Lower lobe of right lung (tissue), 2 donors: ENCODE results near the gene KATNIP. TPM values are rescaled to one million over a fixed set of nuclear protein-coding genes. Genes with fewer than 3 reads are reported as not detected.

Experiments
- ATAC-seq, 2 donors: fragments of 200-7000 bp; cut with Tn5 transposase; one replicate each; pipeline ENCODE4 v1.9.1; 2020 to 2022; ENCODE audit warnings: mild to moderate bottlenecking in 2 of 2, moderate library complexity in 2 of 2
- DNase-seq: peaks from one replicate; pipeline ENCODE4 v3.0.0-alpha.2; 2020
- H3K27ac ChIP-seq: fragments of 200-600 bp; one replicate; pipeline ENCODE4 v1.8.0; 2022
- H3K27me3 ChIP-seq: fragments of 200-600 bp; one replicate; pipeline ENCODE4 v1.8.0; 2022; ENCODE audit warnings: low read depth
- H3K36me3 ChIP-seq: fragments of 200-600 bp; one replicate; pipeline ENCODE4 v1.8.0; 2022; ENCODE audit warnings: mild to moderate bottlenecking
- H3K4me1 ChIP-seq: fragments of 200-600 bp; one replicate; pipeline ENCODE4 v1.8.0; 2022
- H3K4me3 ChIP-seq: fragments of 200-600 bp; one replicate; pipeline ENCODE4 v1.8.0; 2022; ENCODE audit warnings: mild to moderate bottlenecking
- H3K9me3 ChIP-seq: fragments of 200-600 bp; one replicate; pipeline ENCODE4 v1.8.0; 2022
- CTCF ChIP-seq: fragments of 200-600 bp; IDR thresholded peaks from one replicate; pipeline ENCODE4 v1.8.0; 2022; ENCODE audit warnings: antibody characterized with exemption, mild to moderate bottlenecking
- intact Hi-C: fragments of 100-400 bp; cut with DNase I; formaldehyde crosslinking; loops from one replicate; pipeline ENCODE4 v1.11.0; 2022
- total RNA-seq: library from RNA; stranded (reverse); fragmentation: NEBNext Ultra II Directional; extraction: Animal tissue kit (Norgen Biotek cat#: 25700); gene quantifications from one replicate; pipeline ENCODE4 v1.2.1, GENCODE V29; 2021
- donor health status: DM: no; HTN: yes; CAD: no; lungs with severe emphysema.

The KATNIP gene
- total RNA-seq, 1 donor from 2014 or later = 32.9 TPM

DNA sequence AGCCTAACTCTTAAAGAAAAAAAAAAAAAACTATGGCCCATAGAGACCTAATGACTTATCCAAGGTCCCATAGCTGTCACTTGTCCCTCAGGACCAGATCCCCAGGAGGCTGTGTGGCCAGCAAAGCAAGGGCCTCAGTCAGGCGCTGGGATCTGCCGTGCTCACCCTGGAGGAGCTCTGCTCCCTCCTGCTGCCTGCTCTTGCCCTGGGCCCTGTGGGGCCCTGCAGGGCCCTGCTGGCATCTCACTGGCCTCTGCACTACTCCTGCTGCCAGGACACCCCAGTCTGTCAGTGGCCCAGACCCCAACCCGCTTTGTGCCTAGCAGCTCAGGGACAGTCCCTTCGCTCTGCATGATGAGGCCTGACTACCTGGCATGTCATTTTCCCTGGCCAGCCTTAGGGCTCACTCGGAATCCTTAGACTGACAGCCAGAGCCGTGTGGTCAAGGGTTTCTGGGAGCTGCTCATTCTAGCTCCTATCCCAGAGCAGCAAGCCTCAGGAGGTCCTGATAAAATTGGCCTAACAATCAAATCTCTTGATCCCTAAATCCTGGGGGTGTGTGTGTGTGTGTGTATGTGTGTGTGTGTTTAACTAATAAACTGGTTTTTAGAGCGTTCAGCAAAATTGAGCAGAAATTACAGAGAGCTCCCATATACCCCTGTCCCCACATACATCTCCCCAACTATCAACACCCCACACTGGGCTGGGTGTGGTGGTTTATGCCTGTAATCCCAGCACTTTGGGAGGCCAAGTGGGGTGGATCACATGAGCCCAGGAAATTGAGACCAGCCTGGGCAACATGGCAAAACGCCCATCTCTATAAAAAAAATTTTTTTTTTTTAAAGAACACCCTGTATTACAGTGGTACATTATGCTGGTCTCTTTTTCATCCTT, 21.7 kb downstream of the KATNIP start:
- Histone ChIP-seq H3K4me1 (no peaks in the 10 kb centered on the region), H3K9me3 (no peaks in the 10 kb centered on the region), H3K36me3 (peaks cover 14% of the 10 kb centered on the region), H3K27ac (no peak overlapping the region), H3K27me3 (no peaks in the 10 kb centered on the region), H3K4me3 (no peak overlapping the region)
- intact Hi-C loops = no loop called here
- DNase-seq = no peak
- no peak for TF ChIP-seq CTCF
- ATAC-seq = no peak

DNA sequence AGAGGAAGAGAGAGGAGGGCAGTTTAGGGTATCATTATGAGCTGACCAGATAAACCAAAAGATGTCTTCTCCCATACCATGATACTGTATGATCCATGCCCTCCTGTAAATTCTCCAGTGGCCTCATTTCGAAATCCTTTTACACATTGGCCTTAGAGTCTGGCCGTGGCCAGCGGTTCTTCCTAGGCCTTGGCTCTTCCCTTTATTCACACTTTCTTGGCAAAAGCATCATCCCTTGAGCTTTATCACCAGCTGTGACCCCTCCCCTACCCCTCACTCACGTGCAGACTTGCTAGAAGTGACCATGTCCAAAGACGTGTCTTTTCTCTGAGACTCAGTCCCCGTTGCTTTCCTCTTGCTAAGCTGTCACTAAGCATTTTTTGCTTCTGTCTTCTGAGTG, 22.8 kb downstream of the KATNIP start:
- H3K9me3 ChIP-seq = no peaks in the 10 kb centered on the region
- ATAC-seq = no peak
- intact Hi-C loops = no loop called here
- no peaks in the 10 kb centered on the region for H3K27me3 ChIP-seq
- peaks cover 14% of the 10 kb centered on the region for H3K36me3 ChIP-seq
- DNase-seq = no peak
- H3K27ac ChIP-seq = no peak overlapping the region
- H3K4me1 ChIP-seq = no peaks in the 10 kb centered on the region
- no peak for TF ChIP-seq CTCF
- no peak overlapping the region for H3K4me3 ChIP-seq

GRCh38 chr16:27576729-27577128, 26.8 kb downstream of the KATNIP start:
- ATAC-seq (no peak), DNase-seq (no peak)
- H3K9me3 ChIP-seq = no peaks in the 10 kb centered on the region
- no peaks in the 10 kb centered on the region for H3K27me3 ChIP-seq
- peaks cover 14% of the 10 kb centered on the region for H3K36me3 ChIP-seq
- TF ChIP-seq CTCF = no peak
- no peak overlapping the region for H3K27ac ChIP-seq
- intact Hi-C loops = no loop called here
- no peaks in the 10 kb centered on the region for H3K4me1 ChIP-seq
- H3K4me3 ChIP-seq = no peak overlapping the region

- ATAC-seq = peak in 1 of 2 donors; percentile 34
- peaks cover 14% of the 10 kb centered on the region for H3K36me3 ChIP-seq
- no peak for DNase-seq
- H3K4me1 ChIP-seq = no peaks in the 10 kb centered on the region
- no peaks in the 10 kb centered on the region for H3K27me3 ChIP-seq
- H3K9me3 ChIP-seq = no peaks in the 10 kb centered on the region
- no peak overlapping the region for H3K4me3 ChIP-seq
- H3K27ac ChIP-seq = no peak overlapping the region
- intact Hi-C loops = no loop called here
- TF ChIP-seq CTCF = no peak
Observed at GRCh38 chr16:27579087-27579980, 29.4 kb downstream of the KATNIP start.

- intact Hi-C loops = no loop called here
- no peak overlapping the region for H3K27ac ChIP-seq
- H3K4me1 ChIP-seq = no peaks in the 10 kb centered on the region
- H3K9me3 ChIP-seq = no peaks in the 10 kb centered on the region
- no peak for ATAC-seq
- no peaks in the 10 kb centered on the region for H3K27me3 ChIP-seq
- no peak for TF ChIP-seq CTCF
- H3K36me3 ChIP-seq = peaks cover 6% of the 10 kb centered on the region
- no peak for DNase-seq
- no peak overlapping the region for H3K4me3 ChIP-seq
Observed at GRCh38 chr16:27582883-27583282, 32.9 kb downstream of the KATNIP start.
